ENCODE data around the gene IL12B.
A peak's percentile ranks its signal among the peaks of the same experiment; 100 is the strongest.
"Not testable (repeated sequence)": the region's sequence is repeated elsewhere in the genome, so short reads cannot be mapped to it uniquely, and the experiment has no call there.

Gene IL12B

GRCh38 chr5:159316519-159317383, 13.5 kb downstream of the IL12B start:
- H3K27me3 ChIP-seq (ENCODE audit: control insufficient read depth in 1 of 2, insufficient read depth in 2 of 2, low read length in 2 of 2) = peaks cover 3 to 6% of the 10 kb centered on the region in 2 donors
- H3K9ac ChIP-seq (ENCODE audit: low read length in 2 of 2) = no peak overlapping the region
- no peaks in the 10 kb centered on the region for H3K4me1 ChIP-seq (ENCODE audit: control insufficient read depth, insufficient read depth, low read length)
- H3K36me3 ChIP-seq (ENCODE audit: control insufficient read depth in 2 of 2, insufficient read depth in 2 of 2, low read length in 2 of 2) = no peaks in the 10 kb centered on the region
- peaks cover 0 to 2% of the 10 kb centered on the region in 2 donors for H3K9me3 ChIP-seq (ENCODE audit: control insufficient read depth in 2 of 2, low read length in 2 of 2)
- no peak overlapping the region for H3K27ac ChIP-seq (ENCODE audit: low read length)
- H3K4me3 ChIP-seq (ENCODE audit: low read length in 2 of 2) = no peak overlapping the region

GRCh38 chr5:159313197-159313596, 17.1 kb downstream of the IL12B start:
- Histone ChIP-seq H3K27me3 (ENCODE audit: control insufficient read depth in 1 of 2, insufficient read depth in 2 of 2, low read length in 2 of 2) (peaks cover 18 to 29% of the 10 kb centered on the region in 2 donors), H3K4me1 (ENCODE audit: control insufficient read depth, insufficient read depth, low read length) (no peaks in the 10 kb centered on the region), H3K9me3 (ENCODE audit: control insufficient read depth in 2 of 2, low read length in 2 of 2) (peaks cover 0 to 2% of the 10 kb centered on the region in 2 donors), H3K27ac (ENCODE audit: low read length) (no peak overlapping the region), H3K4me3 (ENCODE audit: low read length in 2 of 2) (no peak overlapping the region), H3K36me3 (ENCODE audit: control insufficient read depth in 2 of 2, insufficient read depth in 2 of 2, low read length in 2 of 2) (no peaks in the 10 kb centered on the region), H3K9ac (ENCODE audit: low read length in 2 of 2) (no peak overlapping the region)

- Histone ChIP-seq H3K27ac (ENCODE audit: low read length) (no peak overlapping the region), H3K36me3 (ENCODE audit: control insufficient read depth in 2 of 2, insufficient read depth in 2 of 2, low read length in 2 of 2) (no peaks in the 10 kb centered on the region), H3K9me3 (ENCODE audit: control insufficient read depth in 2 of 2, low read length in 2 of 2) (no peaks in the 10 kb centered on the region), H3K9ac (ENCODE audit: low read length in 2 of 2) (no peak overlapping the region), H3K27me3 (ENCODE audit: control insufficient read depth in 1 of 2, insufficient read depth in 2 of 2, low read length in 2 of 2) (peaks cover 18 to 29% of the 10 kb centered on the region in 2 donors), H3K4me1 (ENCODE audit: control insufficient read depth, insufficient read depth, low read length) (no peaks in the 10 kb centered on the region), H3K4me3 (ENCODE audit: low read length in 2 of 2) (peak overlapping the region in 1 of 2 donors; percentile 8)
Measured at GRCh38 chr5:159311063-159311462, 19.2 kb downstream of the IL12B start.

GRCh38 chr5:159310511-159310910, 19.8 kb downstream of the IL12B start:
- Histone ChIP-seq H3K36me3 (ENCODE audit: control insufficient read depth in 2 of 2, insufficient read depth in 2 of 2, low read length in 2 of 2) (no peaks in the 10 kb centered on the region), H3K27ac (ENCODE audit: low read length) (no peak overlapping the region), H3K4me3 (ENCODE audit: low read length in 2 of 2) (peak overlapping the region in 1 of 2 donors; percentile 8), H3K27me3 (ENCODE audit: control insufficient read depth in 1 of 2, insufficient read depth in 2 of 2, low read length in 2 of 2) (peaks cover 18 to 29% of the 10 kb centered on the region in 2 donors), H3K4me1 (ENCODE audit: control insufficient read depth, insufficient read depth, low read length) (no peaks in the 10 kb centered on the region), H3K9ac (ENCODE audit: low read length in 2 of 2) (no peak overlapping the region), H3K9me3 (ENCODE audit: control insufficient read depth in 2 of 2, low read length in 2 of 2) (no peaks in the 10 kb centered on the region)

DNA sequence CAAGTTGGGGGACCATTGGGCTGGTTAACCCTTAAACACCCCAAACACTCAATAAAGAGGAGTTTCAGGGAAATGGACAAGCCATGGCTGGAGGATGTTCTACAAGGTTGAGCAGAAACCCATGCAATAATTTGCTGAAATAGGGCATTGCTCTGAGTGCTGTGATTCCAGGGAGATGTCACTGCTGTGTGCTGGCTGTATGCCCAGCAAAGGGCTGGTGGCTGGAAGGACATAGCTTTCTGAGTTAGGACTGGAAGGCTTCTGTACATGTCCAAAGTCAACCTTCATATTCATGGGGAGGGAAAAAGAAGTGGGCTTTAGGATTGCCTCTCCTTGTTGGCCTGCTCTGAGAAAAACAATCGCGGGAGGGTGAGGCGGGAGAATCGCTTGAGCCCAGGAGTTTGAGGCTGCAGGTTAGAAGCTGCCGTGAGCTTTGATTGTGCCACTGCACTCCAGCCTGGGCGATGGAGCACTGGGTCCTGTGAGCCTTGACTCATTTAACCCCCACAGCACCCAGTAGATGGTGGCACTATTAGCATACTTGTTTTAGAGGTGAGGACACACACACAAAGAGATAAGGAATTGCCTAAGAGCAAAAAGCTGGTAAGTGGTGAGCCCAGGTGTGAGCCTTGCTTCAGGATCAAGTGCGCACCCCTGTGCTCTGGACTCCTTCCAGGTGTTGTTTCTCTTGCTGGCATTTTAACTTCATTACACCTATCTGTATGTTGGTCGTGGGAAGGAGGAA, 20.4 kb downstream of the IL12B start:
- Histone ChIP-seq H3K27ac (ENCODE audit: low read length) (no peak overlapping the region), H3K4me1 (ENCODE audit: control insufficient read depth, insufficient read depth, low read length) (no peaks in the 10 kb centered on the region), H3K9ac (ENCODE audit: low read length in 2 of 2) (no peak overlapping the region), H3K9me3 (ENCODE audit: control insufficient read depth in 2 of 2, low read length in 2 of 2) (no peaks in the 10 kb centered on the region), H3K36me3 (ENCODE audit: control insufficient read depth in 2 of 2, insufficient read depth in 2 of 2, low read length in 2 of 2) (no peaks in the 10 kb centered on the region), H3K27me3 (ENCODE audit: control insufficient read depth in 1 of 2, insufficient read depth in 2 of 2, low read length in 2 of 2) (peaks cover 20 to 29% of the 10 kb centered on the region in 2 donors), H3K4me3 (ENCODE audit: low read length in 2 of 2) (no peak overlapping the region)

- H3K36me3 ChIP-seq (ENCODE audit: control insufficient read depth in 2 of 2, insufficient read depth in 2 of 2, low read length in 2 of 2) = no peaks in the 10 kb centered on the region
- no peak overlapping the region for H3K9ac ChIP-seq (ENCODE audit: low read length in 2 of 2)
- peaks cover 0 to 2% of the 10 kb centered on the region in 2 donors for H3K9me3 ChIP-seq (ENCODE audit: control insufficient read depth in 2 of 2, low read length in 2 of 2)
- no peak overlapping the region for H3K4me3 ChIP-seq (ENCODE audit: low read length in 2 of 2)
- no peak overlapping the region for H3K27ac ChIP-seq (ENCODE audit: low read length)
- peaks cover 6 to 9% of the 10 kb centered on the region in 2 donors for H3K27me3 ChIP-seq (ENCODE audit: control insufficient read depth in 1 of 2, insufficient read depth in 2 of 2, low read length in 2 of 2)
- H3K4me1 ChIP-seq (ENCODE audit: control insufficient read depth, insufficient read depth, low read length) = no peaks in the 10 kb centered on the region
Measured at GRCh38 chr5:159304961-159305595, 25.2 kb downstream of the IL12B start.

DNA sequence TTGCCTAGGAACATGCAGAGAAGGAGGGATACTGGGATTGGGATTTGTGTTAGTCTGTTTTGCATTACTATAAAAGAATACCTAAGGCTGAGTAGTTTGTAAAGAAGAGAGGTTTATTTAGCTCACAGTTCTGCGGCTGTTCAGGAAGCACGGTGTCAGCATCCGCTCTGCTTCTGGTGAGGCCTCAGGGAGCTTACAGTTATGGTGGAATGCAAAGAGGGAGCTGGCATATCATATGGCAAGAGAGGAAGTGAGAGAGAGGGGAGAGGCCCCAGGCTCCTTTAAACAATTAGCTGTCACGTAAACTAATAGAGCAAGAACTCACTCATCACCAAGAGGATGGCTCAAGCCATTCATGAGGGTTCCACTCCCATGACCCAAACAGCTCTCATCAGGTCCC, 27.0 kb downstream of the IL12B start:
- Histone ChIP-seq H3K9me3 (ENCODE audit: control insufficient read depth in 2 of 2, low read length in 2 of 2) (peaks cover 2 to 7% of the 10 kb centered on the region in 2 donors), H3K27me3 (ENCODE audit: control insufficient read depth in 1 of 2, insufficient read depth in 2 of 2, low read length in 2 of 2) (peaks cover 0 to 2% of the 10 kb centered on the region in 2 donors), H3K4me1 (ENCODE audit: control insufficient read depth, insufficient read depth, low read length) (no peaks in the 10 kb centered on the region), H3K27ac (ENCODE audit: low read length) (no peak overlapping the region), H3K36me3 (ENCODE audit: control insufficient read depth in 2 of 2, insufficient read depth in 2 of 2, low read length in 2 of 2) (no peaks in the 10 kb centered on the region), H3K9ac (ENCODE audit: low read length in 2 of 2) (no peak overlapping the region), H3K4me3 (ENCODE audit: low read length in 2 of 2) (no peak overlapping the region)

GRCh38 chr5:159301929-159302860, 28.1 kb downstream of the IL12B start:
- H3K4me1 ChIP-seq (ENCODE audit: control insufficient read depth, insufficient read depth, low read length); H3K9me3 ChIP-seq (ENCODE audit: control insufficient read depth in 2 of 2, low read length in 2 of 2); H3K27me3 ChIP-seq (ENCODE audit: control insufficient read depth in 1 of 2, insufficient read depth in 2 of 2, low read length in 2 of 2); H3K4me3 ChIP-seq (ENCODE audit: low read length in 2 of 2); H3K9ac ChIP-seq (ENCODE audit: low read length in 2 of 2); H3K36me3 ChIP-seq (ENCODE audit: control insufficient read depth in 2 of 2, insufficient read depth in 2 of 2, low read length in 2 of 2); H3K27ac ChIP-seq (ENCODE audit: low read length): not testable (repeated sequence)

DNA sequence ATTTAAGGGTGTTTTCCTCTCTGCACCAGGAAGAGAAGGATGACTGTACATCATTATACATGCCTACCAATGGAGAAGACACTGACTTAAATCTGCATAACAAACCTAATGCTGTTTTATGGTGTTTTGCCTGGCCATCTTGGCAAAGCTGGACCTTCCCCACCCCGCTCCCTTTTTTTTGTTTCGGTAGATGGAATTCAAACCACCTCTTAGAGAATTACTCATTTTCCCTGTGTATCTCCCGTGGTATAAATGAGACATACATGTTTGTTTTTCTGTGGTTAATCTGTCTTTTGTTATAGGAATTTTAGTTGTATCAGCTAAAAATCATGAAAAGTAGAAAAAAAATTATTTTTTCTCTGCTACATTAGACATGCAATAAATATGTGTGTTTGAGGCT, 28.8 kb downstream of the IL12B start:
- Histone ChIP-seq H3K4me1 (ENCODE audit: control insufficient read depth, insufficient read depth, low read length) (no peaks in the 10 kb centered on the region), H3K4me3 (ENCODE audit: low read length in 2 of 2) (no peak overlapping the region), H3K27ac (ENCODE audit: low read length) (no peak overlapping the region), H3K9ac (ENCODE audit: low read length in 2 of 2) (no peak overlapping the region), H3K9me3 (ENCODE audit: control insufficient read depth in 2 of 2, low read length in 2 of 2) (peaks cover 5 to 7% of the 10 kb centered on the region in 2 donors), H3K36me3 (ENCODE audit: control insufficient read depth in 2 of 2, insufficient read depth in 2 of 2, low read length in 2 of 2) (no peaks in the 10 kb centered on the region), H3K27me3 (ENCODE audit: control insufficient read depth in 1 of 2, insufficient read depth in 2 of 2, low read length in 2 of 2) (peaks cover 0 to 2% of the 10 kb centered on the region in 2 donors)

DNA sequence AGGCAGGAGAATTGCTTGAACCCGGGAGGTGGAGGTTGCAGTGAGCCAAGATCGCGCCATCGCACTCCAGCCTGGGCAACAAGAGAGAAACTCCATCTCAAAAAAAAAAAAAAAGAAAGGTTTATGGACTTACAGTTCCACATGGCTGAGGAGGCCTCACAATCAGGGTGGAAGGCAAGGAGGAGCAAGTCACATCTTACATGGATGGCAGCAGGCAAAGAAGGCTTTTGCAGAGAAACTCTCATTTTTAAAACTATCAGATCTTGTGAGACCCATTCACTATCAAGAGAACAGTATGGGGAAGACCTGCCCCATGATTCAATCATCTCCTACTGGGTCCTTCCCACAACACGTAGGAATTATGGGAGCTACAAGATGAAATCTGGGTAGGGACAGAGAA, 33.0 kb downstream of the IL12B start:
- H3K9ac ChIP-seq (ENCODE audit: low read length in 2 of 2) = not testable (repeated sequence)

More for the DNA sequence above, 33.0 kb downstream of the IL12B start:
- not testable (repeated sequence) for H3K27ac ChIP-seq (ENCODE audit: low read length); H3K4me3 ChIP-seq (ENCODE audit: low read length in 2 of 2); H3K36me3 ChIP-seq (ENCODE audit: control insufficient read depth in 2 of 2, insufficient read depth in 2 of 2, low read length in 2 of 2); H3K9me3 ChIP-seq (ENCODE audit: control insufficient read depth in 2 of 2, low read length in 2 of 2); H3K27me3 ChIP-seq (ENCODE audit: control insufficient read depth in 1 of 2, insufficient read depth in 2 of 2, low read length in 2 of 2); H3K4me1 ChIP-seq (ENCODE audit: control insufficient read depth, insufficient read depth, low read length)
